Spleen (tissue), 7 donors: ENCODE data around the gene MUCL1.
"Not testable (repeated sequence)": the region's sequence is repeated elsewhere in the genome, so short reads cannot be mapped to it uniquely, and the experiment has no call there.

ENCODE experiments used
- CTCF ChIP-seq, 11 experiments: fragments of 200-600 bp in 7 of 11; fragments of 450-650 bp in 4 of 11; sonication (generic) in 4 of 11; IDR thresholded peaks in 8 of 11; conservative IDR thresholded peaks in 3 of 11; 1 replicate in 7 of 11; 2 replicates in 4 of 11; pipeline versions ENCODE4 v1.4.0 to v1.8.0; 2016 to 2021; ENCODE audit warnings: antibody characterized with exemption in 11 of 11, inconsistent platforms in 4 of 11, mild to moderate bottlenecking in 1 of 11
- POLR2AphosphoS5 ChIP-seq, 3 donors: sonication (generic); formaldehyde crosslinking; IDR thresholded peaks; one replicate each; pipeline ENCODE4 v1.5.1; 2017; ENCODE audit warnings: antibody characterized with exemption in 3 of 3
- donor health status: DM: no; HTN: no; CAD: no; lungs with moderate emphysema.
- donor health status: DM: no; HTN: no; CAD: no.
- donor health status: DM: no; HTN: no; CAD: no.

GRCh38 chr12:54882597-54882996 lies 28.3 kb downstream of the MUCL1 start:
- TF ChIP-seq CTCF (IDR thresholded peaks at IDR 0.05 in 8 of 11, conservative IDR thresholded peaks at IDR 0.05 in 3 of 11); POLR2AphosphoS5 (IDR thresholded peaks at IDR 0.05): not testable (repeated sequence)
